Upper lobe of left lung (tissue), 4 donors: ENCODE data around the gene PRORP.

Source experiments
- EP300 ChIP-seq, 4 donors: sonication (generic); formaldehyde crosslinking; IDR thresholded peaks; one replicate each; pipeline ENCODE4 v1.5.1; 2017; ENCODE audit warnings: antibody characterized with exemption in 4 of 4, control low read depth in 2 of 4
- POLR2A ChIP-seq, 4 donors: fragments of 450-650 bp; IDR thresholded peaks; one replicate each; pipeline ENCODE4 v1.5.1; 2016 to 2017; ENCODE audit warnings: antibody characterized with exemption in 4 of 4, mild to moderate bottlenecking in 2 of 4
- TF ChIP-seq, protein P1 (sequence below), 6 experiments: fragments of 450-650 bp in 4 of 6; fragments of 200-600 bp in 2 of 6; sonication (generic) in 2 of 6; IDR thresholded peaks; one replicate each; pipeline ENCODE4 v1.5.1; 2016 to 2019; ENCODE audit warnings: antibody characterized with exemption in 6 of 6

DNA sequence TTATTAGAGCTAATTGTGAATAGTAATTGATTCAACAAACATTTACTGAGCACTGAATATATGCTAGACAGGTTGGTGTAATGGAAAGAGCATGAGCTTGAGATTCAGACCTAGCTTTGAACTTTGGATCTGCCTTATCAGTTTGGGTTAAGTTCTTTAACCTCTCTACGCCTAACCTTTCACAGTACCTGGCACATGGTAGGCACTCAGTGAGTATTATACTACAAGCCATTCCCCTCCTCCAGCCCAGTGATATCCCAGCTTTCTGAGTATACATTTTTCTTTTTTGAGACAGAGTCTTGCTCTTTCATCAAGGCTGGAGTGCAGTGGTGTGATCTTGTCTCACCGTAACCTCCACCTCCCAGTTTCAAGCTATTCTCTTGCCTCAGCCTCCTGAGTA, 44.3 kb upstream of the PRORP start:
- TF ChIP-seq, protein P1, sequence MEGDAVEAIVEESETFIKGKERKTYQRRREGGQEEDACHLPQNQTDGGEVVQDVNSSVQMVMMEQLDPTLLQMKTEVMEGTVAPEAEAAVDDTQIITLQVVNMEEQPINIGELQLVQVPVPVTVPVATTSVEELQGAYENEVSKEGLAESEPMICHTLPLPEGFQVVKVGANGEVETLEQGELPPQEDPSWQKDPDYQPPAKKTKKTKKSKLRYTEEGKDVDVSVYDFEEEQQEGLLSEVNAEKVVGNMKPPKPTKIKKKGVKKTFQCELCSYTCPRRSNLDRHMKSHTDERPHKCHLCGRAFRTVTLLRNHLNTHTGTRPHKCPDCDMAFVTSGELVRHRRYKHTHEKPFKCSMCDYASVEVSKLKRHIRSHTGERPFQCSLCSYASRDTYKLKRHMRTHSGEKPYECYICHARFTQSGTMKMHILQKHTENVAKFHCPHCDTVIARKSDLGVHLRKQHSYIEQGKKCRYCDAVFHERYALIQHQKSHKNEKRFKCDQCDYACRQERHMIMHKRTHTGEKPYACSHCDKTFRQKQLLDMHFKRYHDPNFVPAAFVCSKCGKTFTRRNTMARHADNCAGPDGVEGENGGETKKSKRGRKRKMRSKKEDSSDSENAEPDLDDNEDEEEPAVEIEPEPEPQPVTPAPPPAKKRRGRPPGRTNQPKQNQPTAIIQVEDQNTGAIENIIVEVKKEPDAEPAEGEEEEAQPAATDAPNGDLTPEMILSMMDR (IDR thresholded peaks at IDR 0.05): no peak
- TF ChIP-seq POLR2A (IDR thresholded peaks at IDR 0.05): no peak
- no peak for TF ChIP-seq EP300 (IDR thresholded peaks at IDR 0.05)
